Measurements from ENCODE around the gene GBE1. TPM values are rescaled to one million over a fixed set of nuclear protein-coding genes. Genes with fewer than 3 reads are reported as not detected.

Gene GBE1
- total RNA-seq, 1 donor from 2014 or later: 29.2 TPM

GRCh38 chr3:81789691-81790090 is 28.2 kb upstream of the GBE1 start:
- TF ChIP-seq CTCF (IDR thresholded peaks at IDR 0.05): no peak
- no peak overlapping the region for H3K27ac ChIP-seq

DNA sequence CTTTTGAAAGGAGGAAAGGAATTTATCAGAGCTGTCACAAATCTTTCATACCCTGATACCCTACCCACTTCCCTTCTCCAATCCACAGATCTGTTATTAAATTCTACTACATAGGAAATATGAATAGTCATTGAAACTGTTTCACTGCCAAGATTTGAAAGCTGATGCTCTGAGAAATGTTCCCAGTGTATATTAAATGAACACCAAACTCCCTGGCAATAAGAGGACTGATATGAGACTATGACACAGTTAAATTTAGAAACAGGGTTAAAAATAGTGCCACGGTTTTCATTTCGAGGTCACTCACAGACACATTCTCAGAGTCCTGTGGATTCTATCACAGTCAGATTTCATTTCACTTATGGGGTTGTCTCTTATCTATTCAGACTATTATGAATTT is 27.2 kb upstream of the GBE1 start:
- DNase-seq (no peak), ATAC-seq (no peak)
- H3K27ac ChIP-seq: no peak overlapping the region
- intact Hi-C loops (cut with DNase I): no loop called here
- no peaks in the 10 kb centered on the region for H3K27me3 ChIP-seq
- no peak for TF ChIP-seq CTCF (IDR thresholded peaks at IDR 0.05)
- H3K4me3 ChIP-seq: no peak overlapping the region
- H3K36me3 ChIP-seq: no peaks in the 10 kb centered on the region
- no peaks in the 10 kb centered on the region for H3K4me1 ChIP-seq
- no peaks in the 10 kb centered on the region for H3K9me3 ChIP-seq

More at GRCh38 chr3:81789691-81790090, 28.2 kb upstream of the GBE1 start:
- H3K4me1 ChIP-seq: no peaks in the 10 kb centered on the region
- H3K27me3 ChIP-seq: no peaks in the 10 kb centered on the region
- no peaks in the 10 kb centered on the region for H3K36me3 ChIP-seq
- intact Hi-C loops (cut with DNase I): no loop called here
- H3K4me3 ChIP-seq: no peak overlapping the region
- ATAC-seq (no peak), DNase-seq (no peak)
- H3K9me3 ChIP-seq: no peaks in the 10 kb centered on the region

GRCh38 chr3:81788044-81788443 is 26.6 kb upstream of the GBE1 start:
- H3K9me3 ChIP-seq: no peaks in the 10 kb centered on the region
- no peak overlapping the region for H3K4me3 ChIP-seq
- no peaks in the 10 kb centered on the region for H3K27me3 ChIP-seq
- no peaks in the 10 kb centered on the region for H3K36me3 ChIP-seq
- no peak overlapping the region for H3K27ac ChIP-seq
- H3K4me1 ChIP-seq: no peaks in the 10 kb centered on the region
- ATAC-seq (no peak), DNase-seq (no peak)
- intact Hi-C loops (cut with DNase I): no loop called here
- TF ChIP-seq CTCF (IDR thresholded peaks at IDR 0.05): no peak

DNA sequence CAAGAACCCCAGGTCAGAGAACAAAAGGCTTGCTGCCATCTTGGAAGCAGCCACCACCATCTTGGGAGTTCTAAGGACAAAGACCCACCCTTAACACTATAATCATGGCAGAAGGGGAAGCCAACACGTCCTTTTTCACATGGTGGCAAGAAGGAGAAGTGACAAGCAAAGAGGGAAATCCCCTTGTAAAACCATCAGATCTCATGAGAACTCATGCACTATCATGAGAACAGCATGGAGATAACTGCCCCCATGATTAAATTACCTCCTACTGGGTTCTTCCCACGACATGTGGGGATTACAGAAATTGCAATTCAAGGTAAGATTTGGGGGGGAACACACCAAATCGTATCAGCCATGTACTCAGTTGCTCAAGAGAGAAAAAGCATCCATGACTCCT is 21.1 kb upstream of the GBE1 start:
- H3K36me3 ChIP-seq: no peaks in the 10 kb centered on the region
- no peaks in the 10 kb centered on the region for H3K9me3 ChIP-seq
- H3K4me1 ChIP-seq: no peaks in the 10 kb centered on the region
- no peak for ATAC-seq
- H3K27me3 ChIP-seq: no peaks in the 10 kb centered on the region
- intact Hi-C loops (cut with DNase I): no loop called here
- no peak overlapping the region for H3K4me3 ChIP-seq
- TF ChIP-seq CTCF (IDR thresholded peaks at IDR 0.05): no peak
- no peak overlapping the region for H3K27ac ChIP-seq
- no peak for DNase-seq

DNA sequence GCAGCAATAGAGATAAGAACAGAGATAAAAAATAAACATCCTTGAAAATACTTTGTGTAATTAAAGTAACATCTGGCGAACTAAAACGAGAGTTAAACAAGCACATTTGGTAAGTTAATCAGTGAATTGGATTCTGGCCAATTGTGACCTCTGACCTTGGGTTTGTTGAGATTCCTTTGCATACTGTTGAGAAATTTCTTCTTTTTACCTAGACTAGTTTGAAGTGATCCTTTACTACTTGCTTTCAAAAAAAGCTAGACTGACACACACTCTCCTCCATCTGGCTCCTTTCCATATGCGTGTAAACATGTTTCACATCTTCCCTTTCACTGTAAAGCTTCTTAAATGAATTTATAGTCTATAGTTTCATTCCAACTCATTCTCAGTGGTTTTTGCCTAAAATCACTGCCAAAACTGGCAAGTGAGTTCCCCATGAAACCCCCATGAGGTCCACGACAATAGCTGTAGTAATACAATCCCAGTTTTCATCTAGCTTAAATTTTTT is 17.3 kb upstream of the GBE1 start:
- ATAC-seq (no peak), DNase-seq (no peak)
- Histone ChIP-seq H3K4me1 (no peaks in the 10 kb centered on the region), H3K27ac (no peak overlapping the region), H3K27me3 (no peaks in the 10 kb centered on the region), H3K4me3 (no peak overlapping the region), H3K9me3 (no peaks in the 10 kb centered on the region), H3K36me3 (no peaks in the 10 kb centered on the region)
- TF ChIP-seq CTCF (IDR thresholded peaks at IDR 0.05): no peak
- intact Hi-C loops (cut with DNase I): no loop called here

- Histone ChIP-seq H3K9me3 (no peaks in the 10 kb centered on the region), H3K27me3 (no peaks in the 10 kb centered on the region), H3K4me1 (no peaks in the 10 kb centered on the region), H3K27ac (no peak overlapping the region), H3K4me3 (no peak overlapping the region), H3K36me3 (no peaks in the 10 kb centered on the region)
- DNase-seq (no peak), ATAC-seq (no peak)
- intact Hi-C loops (cut with DNase I): no loop called here
- no peak for TF ChIP-seq CTCF (IDR thresholded peaks at IDR 0.05)
Observed at GRCh38 chr3:81776643-81777042, 15.2 kb upstream of the GBE1 start.
